Epithelial cell of proximal tubule (primary cell): ENCODE measurements around the gene AXIN2. TPM values are rescaled to one million over a fixed set of nuclear protein-coding genes. Genes with fewer than 3 reads are reported as not detected.

Experiments used
- DNase-seq: peaks from one replicate; pipeline ENCODE4 v3.0.0-alpha.2; 2011; ENCODE audit warnings: low read depth
- H3K4me3 ChIP-seq: 2 replicates; pipeline ENCODE4 v1.5.1; 2011; ENCODE audit warnings: low read depth, mild to moderate bottlenecking, low read length
- CTCF ChIP-seq: conservative IDR thresholded peaks from 2 replicates; pipeline ENCODE4 v1.5.1; 2012; ENCODE audit warnings: low read depth, mild to moderate bottlenecking, low read length
- total RNA-seq: library from RNA; depleted of rRNA; stranded (reverse); fragments of >200 nt; gene quantifications from 2 replicates; pipeline ENCODE4 v1.2.3, GENCODE V29; 2015

Gene AXIN2
- total RNA-seq, 1 donor from 2014 or later = 1.8 TPM

- no peak overlapping the region for H3K4me3 ChIP-seq
- no peak for DNase-seq
- TF ChIP-seq CTCF = no peak
Observed at GRCh38 chr17:65599650-65600049, 38.2 kb upstream of the AXIN2 start.

- DNase-seq = no peak
- no peak for TF ChIP-seq CTCF
- no peak overlapping the region for H3K4me3 ChIP-seq
Observed at GRCh38 chr17:65598746-65599145, 37.3 kb upstream of the AXIN2 start.

GRCh38 chr17:65595071-65595656 is 33.7 kb upstream of the AXIN2 start:
- no peak overlapping the region for H3K4me3 ChIP-seq
- no peak for DNase-seq
- no peak for TF ChIP-seq CTCF

GRCh38 chr17:65593855-65594845 is 32.7 kb upstream of the AXIN2 start:
- TF ChIP-seq CTCF = no peak
- no peak for DNase-seq
- peak overlapping the region; percentile 7 for H3K4me3 ChIP-seq

GRCh38 chr17:65593092-65593854 is 31.8 kb upstream of the AXIN2 start:
- no peak for DNase-seq
- H3K4me3 ChIP-seq = peak overlapping the region; percentile 7
- TF ChIP-seq CTCF = no peak

GRCh38 chr17:65592125-65592965 is 30.9 kb upstream of the AXIN2 start:
- TF ChIP-seq CTCF = no peak
- no peak for DNase-seq
- no peak overlapping the region for H3K4me3 ChIP-seq
